K562 (cell line): Measurements from ENCODE around the gene CFAP298. TPM values are rescaled to one million over a fixed set of nuclear protein-coding genes. Genes with fewer than 3 reads are reported as not detected.

ENCODE experiments used
- ATAC-seq: fragments of 200-7000 bp; cut with Tn5 transposase; 3 replicates; pipeline ENCODE4 v1.9.1; 2020; ENCODE audit warnings: moderate library complexity
- BruUV-seq: library from RNA; stranded (reverse); fragments of 400-500 nt; replicated peaks from 2 replicates; lab custom pipeline; 2021; lab: Mats Ljungman, UMichigan
- CTCF ChIA-PET: fragments of 300-600 bp; formaldehyde crosslinking; extraction: SDS; loops from one replicate; lab custom pipeline; 2021; ENCODE audit warnings: low intra/inter-chr PET ratio; lab: Yijun Ruan, JAX
- POLR2A ChIA-PET: fragments of 300-600, 350-650 bp; sonication (Branson Sonifier 250); formaldehyde crosslinking; extraction: SDS; loops from one replicate; lab custom pipeline; 2021; ENCODE audit warnings: antibody characterized with exemption, inconsistent platforms; lab: Yijun Ruan, JAX
- DNase-seq, 4 experiments: peaks; one replicate each; pipeline versions ENCODE4 v3.0.0 to v3.0.0-alpha.2; 2011 to 2018; ENCODE audit warnings: low spot score in 3 of 4, mixed read lengths in 3 of 4; ENCODE audit errors: extremely low read depth in 1 of 4
- FAIRE-seq: peaks from 2 replicates; lab custom pipeline; 2011; peaks lifted over from hg19 to GRCh38; lab: Jason Lieb, UNC
- H2AFZ ChIP-seq: 2 replicates; pipeline ENCODE4 v1.6.0; 2011; ENCODE audit warnings: low read depth, low read length, control low read depth, inconsistent platforms
- H3K27ac ChIP-seq: fragments of 200-600 bp; 3 replicates; pipeline ENCODE4 v1.8.0; 2011; ENCODE audit warnings: low read depth, mild to moderate bottlenecking, control low read depth, inconsistent platforms, low read length, moderate library complexity, mixed read lengths; ENCODE audit errors: extremely low read depth
- H3K27me3 ChIP-seq, 2 experiments: fragments of 300-600 bp in 1 of 2; 2 replicates in 1 of 2; 3 replicates in 1 of 2; pipeline versions ENCODE4 v1.6.0 to v1.8.0; 2011; ENCODE audit warnings: inconsistent platforms in 2 of 2, low read length in 2 of 2, mild to moderate bottlenecking in 1 of 2, mixed read lengths in 1 of 2, moderate library complexity in 1 of 2; ENCODE audit not compliant: control insufficient read depth in 2 of 2, insufficient read depth in 2 of 2
- H3K36me3 ChIP-seq: fragments of 300-600 bp; 3 replicates; pipeline ENCODE4 v1.8.0; 2011; ENCODE audit warnings: mild to moderate bottlenecking, low read length, inconsistent platforms; ENCODE audit not compliant: control insufficient read depth, insufficient read depth
- H3K4me1 ChIP-seq, 2 experiments: fragments of 200-600 bp in 1 of 2; replicated peaks in 1 of 2; 2 replicates in 1 of 2; 3 replicates in 1 of 2; pipeline versions ENCODE4 v1.5.1 to v1.8.0; 2011; ENCODE audit warnings: inconsistent platforms in 2 of 2, low read length in 2 of 2, mild to moderate bottlenecking in 1 of 2, mixed read lengths in 1 of 2, moderate library complexity in 1 of 2; ENCODE audit not compliant: control insufficient read depth in 2 of 2, insufficient read depth in 2 of 2
- H3K4me2 ChIP-seq: 2 replicates; pipeline ENCODE4 v1.6.1; 2011; ENCODE audit warnings: low read length, control low read depth, inconsistent platforms, mixed read lengths; ENCODE audit not compliant: insufficient read depth
- H3K4me3 ChIP-seq: fragments of 200-600 bp; sonication (generic), shearing (Covaris generic); 2 replicates; pipeline ENCODE4 v1.5.1; 2016; ENCODE audit warnings: control low read depth, inconsistent platforms
- H3K79me2 ChIP-seq: fragments of 200-600 bp; 3 replicates; pipeline ENCODE4 v1.8.0; 2011; ENCODE audit warnings: low read length, inconsistent platforms; ENCODE audit not compliant: control insufficient read depth, insufficient read depth
- H3K9ac ChIP-seq, 2 experiments: 2 replicates each; pipeline versions ENCODE4 v1.6.0 to v1.6.1; 2011; ENCODE audit warnings: low read depth in 2 of 2, low read length in 2 of 2, control low read depth in 1 of 2, inconsistent platforms in 1 of 2, mild to moderate bottlenecking in 1 of 2, mixed read lengths in 1 of 2; ENCODE audit not compliant: insufficient read depth in 1 of 2
- H3K9me1 ChIP-seq: one replicate; pipeline ENCODE4 v1.6.0; 2011; ENCODE audit warnings: inconsistent platforms, mild to moderate bottlenecking, low read length, moderate library complexity; ENCODE audit not compliant: control insufficient read depth, insufficient read depth
- H3K9me3 ChIP-seq: replicated peaks from 2 replicates; pipeline ENCODE4 v1.5.1; 2011; ENCODE audit warnings: low read depth, low read length, inconsistent platforms; ENCODE audit not compliant: control insufficient read depth, insufficient read depth
- H4K20me1 ChIP-seq: replicated peaks from 2 replicates; pipeline ENCODE4 v1.6.1; 2011; ENCODE audit warnings: low read length, inconsistent platforms, mixed read lengths; ENCODE audit not compliant: control insufficient read depth, insufficient read depth
- EZH2 ChIP-seq: IDR thresholded peaks from 2 replicates; pipeline ENCODE4 v1.6.1; 2012; ENCODE audit warnings: low read depth, mild to moderate bottlenecking, inconsistent platforms, low read length, borderline replicate concordance
- HDAC1 ChIP-seq, 2 experiments: fragments of 450-650 bp; IDR thresholded peaks; 2 replicates each; pipeline ENCODE4 v1.6.1; 2016 to 2017; ENCODE audit warnings: inconsistent platforms in 1 of 2, mild to moderate bottlenecking in 1 of 2, moderate library complexity in 1 of 2
- KDM2B ChIP-seq: fragments of 250-450 bp; sonication (Bioruptor Pico); IDR thresholded peaks from 2 replicates; pipeline ENCODE4 v1.8.0; 2021; ENCODE audit warnings: mild to moderate bottlenecking, moderate library complexity
- KLF1 ChIP-seq: fragments of 450-650 bp; IDR thresholded peaks from 2 replicates; pipeline ENCODE4 v1.6.1; 2016; ENCODE audit warnings: missing genetic modification characterization, missing compliant biosample characterization
- PKNOX1 ChIP-seq: fragments of 450-650 bp; IDR thresholded peaks from 2 replicates; pipeline ENCODE4 v1.6.1; 2016
- TRIM24 ChIP-seq, 2 experiments: fragments of 450-650 bp; IDR thresholded peaks; 2 replicates each; pipeline ENCODE4 v1.6.1; 2016
- ZNF263 ChIP-seq: sonication (generic); formaldehyde crosslinking; IDR thresholded peaks from 2 replicates; pipeline ENCODE4 v1.8.0; 2022; ENCODE audit warnings: mild to moderate bottlenecking, missing genetic modification reagents, borderline replicate concordance
- ZNF717 ChIP-seq: fragments of 250-450 bp; sonication (Bioruptor Pico); IDR thresholded peaks from 2 replicates; pipeline ENCODE4 v1.5.0; 2021
- WGBS: fragments of 100-300 bp; shearing (Covaris generic); methylation state at CpG from one replicate; pipeline ENCODE4 v1.1.6; 2016; ENCODE audit warnings: low coverage, mixed read lengths; ENCODE audit not compliant: insufficient coverage; ENCODE audit errors: missing lambda C conversion rate; 5-methylcytosine and 5-hydroxymethylcytosine counted together
- in situ Hi-C: fragments of 300-500 bp; cut with MboI; formaldehyde crosslinking; loops from 4 replicates; pipeline ENCODE4 v1.15.0; 2018; ENCODE audit warnings: inconsistent platforms, mixed read lengths
- intact Hi-C: fragments of 100-400 bp; cut with micrococcal nuclease; formaldehyde crosslinking; loops from 2 replicates; pipeline ENCODE4 v1.14.2; 2022
- polyA plus RNA-seq, 8 experiments: library from polyadenylated mRNA; depleted of rRNA in 4 of 8; stranded (reverse) in 5 of 8; unstranded in 3 of 8; fragments of >200 nt; fragmentation: Nextera tagmentation in 2 of 8; fragmentation: Illumina TruSeq in 1 of 8; extraction: Ambion mirVana in 2 of 8; extraction: Trizol in 1 of 8; gene quantifications; 2 replicates each; pipeline versions ENCODE4 v1.2.1 to v1.2.3, GENCODE V29; 2011 to 2014; ENCODE audit warnings: inconsistent platforms in 1 of 8, missing spikeins in 1 of 8
- total RNA-seq, 7 experiments: library from RNA; depleted of rRNA in 6 of 7; stranded (reverse); fragments of >200 nt in 6 of 7; fragmentation: Illumina TruSeq in 2 of 7; extraction: Trizol in 2 of 7; gene quantifications; 2 replicates each; pipeline versions ENCODE4 v1.2.1 to v1.2.3, GENCODE V29; 2011 to 2021; ENCODE audit warnings: low replicate concordance in 1 of 7

Gene CFAP298
- total and polyA plus RNA-seq, 9 of the 15 experiments (the other 6 are each of a cell fraction or from before 2014, with no cell fraction given): 31.4 to 178 (median 89.7) TPM

GRCh38 chr21:32576011-32576410 is 36.2 kb downstream of the CFAP298 start (continued):
- TF ChIP-seq KLF1 (tag): no peak
- TF ChIP-seq TRIM24 (IDR thresholded peaks at IDR 0.05): no peak
- TF ChIP-seq HDAC1 (IDR thresholded peaks at IDR 0.05): no peak
- TF ChIP-seq ZNF717 (CRISPR knock-in tag): no peak
- no peak for TF ChIP-seq KDM2B (CRISPR knock-in tag)
- TF ChIP-seq ZNF263: no peak

- ATAC-seq: peak; percentile 6; the same call in 1 of the 3 replicates
- 0 out of 2 replicates have a peak overlapping the region, but pooled peaks have one; percentile 1 for H2AFZ ChIP-seq
- WGBS: 9% methylated on average over 26 of the region's 26 CpGs
- H3K27me3 ChIP-seq: peaks cover 46 to 59% of the 10 kb centered on the region in 2 experiments
- no peak overlapping the region for H3K4me3 ChIP-seq
- no peaks in the 10 kb centered on the region for H3K79me2 ChIP-seq
- TF ChIP-seq PKNOX1: no peak
- TF ChIP-seq EZH2: peak; percentile 35; the same call in 1 of the 2 replicates
- H4K20me1 ChIP-seq: no peaks in the 10 kb centered on the region
- ChIA-PET CTCF (no interaction called here), POLR2A (interaction anchor here (0.7 kb wide), 1 partner anchor 137 kb away, joined by 6 read pairs; no protein-coding TSS in a partner anchor)
- BruUV-seq: no TSS peak
- no peaks in the 10 kb centered on the region for H3K9me1 ChIP-seq
- H3K4me1 ChIP-seq: peaks cover 5 to 12% of the 10 kb centered on the region in 2 experiments; a peak in 3 of 5 replicates
- 0 out of 4 replicates have a peak overlapping the region, but pooled peaks of 1 of the 2 experiments have one; percentile 38 for H3K9ac ChIP-seq
- H3K27ac ChIP-seq: no peak overlapping the region
- intact Hi-C loops (no loop called here), in situ Hi-C loops (loop anchor here (5.0 kb wide), 1 partner anchor 168 kb away; no protein-coding TSS in a partner anchor)
- H3K4me2 ChIP-seq: no peak overlapping the region
- H3K9me3 ChIP-seq: no peaks in the 10 kb centered on the region
- no peak for FAIRE-seq
- DNase-seq: peak in 1 of 4 experiments; percentile 7
- no peaks in the 10 kb centered on the region for H3K36me3 ChIP-seq
Measured at GRCh38 chr21:32574946-32575925, 36.9 kb downstream of the CFAP298 start.
